Nephron (organoid): Measurements from ENCODE around the gene NEURL4.

ENCODE experiments used
- H3K27ac Mint-ChIP-seq, 3 experiments: 2 replicates each; pipeline ENCODE4 v1.8.0; 2020; ENCODE audit warnings: mixed read lengths in 3 of 3, mild to moderate bottlenecking in 2 of 3, moderate library complexity in 1 of 3
- H3K27me3 Mint-ChIP-seq: 2 replicates; pipeline ENCODE4 v1.8.0; 2021; ENCODE audit warnings: low read depth, mild to moderate bottlenecking, moderate library complexity, mixed read lengths
- H3K36me3 Mint-ChIP-seq: 2 replicates; pipeline ENCODE4 v1.8.0; 2020; ENCODE audit warnings: low read depth, mixed read lengths
- H3K4me1 Mint-ChIP-seq: 2 replicates; pipeline ENCODE4 v1.8.0; 2020; ENCODE audit warnings: mixed read lengths
- H3K4me3 Mint-ChIP-seq, 3 experiments: 2 replicates each; pipeline ENCODE4 v1.8.0; 2020; ENCODE audit warnings: mild to moderate bottlenecking in 3 of 3, mixed read lengths in 3 of 3, moderate library complexity in 2 of 3
- H3K9me3 Mint-ChIP-seq: 2 replicates; pipeline ENCODE4 v1.8.0; 2020; ENCODE audit warnings: mixed read lengths
- TF ChIP-seq, protein P1 (sequence below), 3 experiments: fragments of 200-600 bp; sonication (generic); IDR thresholded peaks; one replicate each; pipeline ENCODE4 v1.5.0; 2021; ENCODE audit warnings: antibody characterized with exemption in 3 of 3; ENCODE audit not compliant: unreplicated experiment in 3 of 3

The NEURL4 gene

DNA sequence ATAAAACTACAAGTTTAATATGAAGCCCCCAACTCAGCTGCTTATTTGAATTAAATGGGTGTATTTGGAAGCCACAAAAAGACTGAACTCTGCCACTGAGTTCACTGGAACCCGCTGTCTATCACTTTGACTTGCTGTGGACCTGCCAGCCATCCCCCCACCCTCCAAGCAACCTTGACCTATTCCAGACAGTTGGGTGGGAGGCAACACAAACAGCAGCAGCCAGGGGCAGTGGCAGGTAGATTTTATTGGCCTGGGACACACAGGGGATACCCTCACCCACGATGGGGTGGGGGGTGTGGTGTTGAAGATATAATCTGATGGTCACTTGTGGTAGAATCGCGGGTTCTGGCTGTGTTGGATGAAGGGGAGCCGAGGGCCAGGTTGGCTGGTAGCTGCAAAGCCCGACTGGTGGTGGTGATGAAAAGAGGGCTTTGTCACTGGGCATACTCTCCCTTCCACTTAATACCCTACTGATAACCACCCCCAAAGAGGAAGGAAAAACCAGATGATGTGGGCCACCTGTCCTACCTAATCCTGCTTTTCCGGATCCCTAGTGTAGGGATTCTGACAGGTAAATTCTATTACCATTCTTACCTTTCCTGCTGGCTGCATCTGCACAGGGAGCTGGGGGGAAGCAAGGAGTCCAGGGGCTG, 16.6 kb downstream of the NEURL4 start:
- Mint-ChIP-seq H3K27me3 (no peaks in the 10 kb centered on the region), H3K36me3 (peaks cover 65% of the 10 kb centered on the region)
- TF ChIP-seq, protein P1, sequence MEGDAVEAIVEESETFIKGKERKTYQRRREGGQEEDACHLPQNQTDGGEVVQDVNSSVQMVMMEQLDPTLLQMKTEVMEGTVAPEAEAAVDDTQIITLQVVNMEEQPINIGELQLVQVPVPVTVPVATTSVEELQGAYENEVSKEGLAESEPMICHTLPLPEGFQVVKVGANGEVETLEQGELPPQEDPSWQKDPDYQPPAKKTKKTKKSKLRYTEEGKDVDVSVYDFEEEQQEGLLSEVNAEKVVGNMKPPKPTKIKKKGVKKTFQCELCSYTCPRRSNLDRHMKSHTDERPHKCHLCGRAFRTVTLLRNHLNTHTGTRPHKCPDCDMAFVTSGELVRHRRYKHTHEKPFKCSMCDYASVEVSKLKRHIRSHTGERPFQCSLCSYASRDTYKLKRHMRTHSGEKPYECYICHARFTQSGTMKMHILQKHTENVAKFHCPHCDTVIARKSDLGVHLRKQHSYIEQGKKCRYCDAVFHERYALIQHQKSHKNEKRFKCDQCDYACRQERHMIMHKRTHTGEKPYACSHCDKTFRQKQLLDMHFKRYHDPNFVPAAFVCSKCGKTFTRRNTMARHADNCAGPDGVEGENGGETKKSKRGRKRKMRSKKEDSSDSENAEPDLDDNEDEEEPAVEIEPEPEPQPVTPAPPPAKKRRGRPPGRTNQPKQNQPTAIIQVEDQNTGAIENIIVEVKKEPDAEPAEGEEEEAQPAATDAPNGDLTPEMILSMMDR (IDR thresholded peaks at IDR 0.05; ENCODE audit: unreplicated experiment in 3 of 3), result no peak

DNA sequence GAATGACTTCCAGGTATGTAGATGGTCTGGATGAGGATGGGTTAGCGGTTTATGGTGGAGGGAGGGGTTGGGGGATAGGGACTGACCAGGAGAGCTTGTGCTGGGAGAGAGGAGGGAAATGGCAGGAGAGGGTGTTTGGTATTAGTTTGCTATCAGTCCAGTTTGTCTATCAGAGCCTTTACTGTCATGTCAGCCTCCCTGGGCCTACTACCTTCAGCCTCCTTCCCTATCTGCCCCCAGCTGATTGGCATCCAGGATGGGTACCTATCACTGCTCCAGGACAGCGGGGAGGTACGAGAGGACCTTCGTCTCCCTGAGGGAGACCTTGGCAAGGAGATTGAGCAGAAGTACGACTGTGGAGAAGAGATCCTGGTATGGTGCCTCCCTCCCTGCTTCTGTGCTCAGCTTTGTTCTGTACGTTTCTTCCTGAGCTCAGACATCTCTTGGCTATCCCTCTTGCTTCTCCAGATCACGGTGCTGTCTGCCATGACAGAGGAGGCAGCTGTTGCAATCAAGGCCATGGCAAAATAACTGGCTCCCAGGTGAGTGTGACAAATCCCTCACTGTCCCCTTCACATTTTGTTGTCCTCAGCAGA, 17.9 kb downstream of the NEURL4 start:
- peak overlapping the region; percentile 94 to 99 (median 97) for H3K4me3 Mint-ChIP-seq
- H3K27me3 Mint-ChIP-seq, result no peaks in the 10 kb centered on the region
- peak overlapping the region in 2 of 3 experiments; percentile 98 to 99 for H3K27ac Mint-ChIP-seq
- TF ChIP-seq, protein P1 (IDR thresholded peaks at IDR 0.05; ENCODE audit: unreplicated experiment in 3 of 3), result no peak
- peaks cover 51% of the 10 kb centered on the region for H3K4me1 Mint-ChIP-seq
- peaks cover 57% of the 10 kb centered on the region for H3K36me3 Mint-ChIP-seq
- H3K9me3 Mint-ChIP-seq, result no peaks in the 10 kb centered on the region

More for the DNA sequence above, 16.6 kb downstream of the NEURL4 start:
- Mint-ChIP-seq H3K4me1 (peaks cover 55% of the 10 kb centered on the region), H3K27ac (peak overlapping the region in 2 of 3 experiments; percentile 37 to 59), H3K9me3 (no peaks in the 10 kb centered on the region), H3K4me3 (peak overlapping the region; percentile 83 to 85 (median 84))

DNA sequence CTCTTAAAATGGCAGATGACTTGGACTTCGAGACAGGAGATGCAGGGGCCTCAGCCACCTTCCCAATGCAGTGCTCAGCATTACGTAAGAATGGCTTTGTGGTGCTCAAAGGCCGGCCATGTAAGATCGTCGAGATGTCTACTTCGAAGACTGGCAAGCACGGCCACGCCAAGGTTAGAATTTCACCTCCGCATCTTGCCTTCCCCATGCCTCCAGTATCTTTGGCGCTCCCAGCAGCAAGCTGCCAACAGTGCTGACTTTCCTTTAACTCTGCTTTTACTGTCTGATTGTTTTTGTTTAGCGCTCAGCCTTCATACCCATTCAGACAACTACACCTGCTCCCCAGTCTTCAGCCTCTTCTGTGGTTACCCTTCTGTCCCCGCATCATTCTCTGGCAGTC, 19.5 kb downstream of the NEURL4 start:
- H3K27me3 Mint-ChIP-seq, result no peaks in the 10 kb centered on the region
- TF ChIP-seq, protein P1 (IDR thresholded peaks at IDR 0.05; ENCODE audit: unreplicated experiment in 3 of 3), result no peak
- H3K4me1 Mint-ChIP-seq, result peaks cover 49% of the 10 kb centered on the region
- H3K9me3 Mint-ChIP-seq, result no peaks in the 10 kb centered on the region
- H3K36me3 Mint-ChIP-seq, result peaks cover 57% of the 10 kb centered on the region
- H3K4me3 Mint-ChIP-seq, result peak overlapping the region; percentile 94 to 99 (median 97)
- H3K27ac Mint-ChIP-seq, result peak overlapping the region; percentile 92 to 99 (median 98)

DNA sequence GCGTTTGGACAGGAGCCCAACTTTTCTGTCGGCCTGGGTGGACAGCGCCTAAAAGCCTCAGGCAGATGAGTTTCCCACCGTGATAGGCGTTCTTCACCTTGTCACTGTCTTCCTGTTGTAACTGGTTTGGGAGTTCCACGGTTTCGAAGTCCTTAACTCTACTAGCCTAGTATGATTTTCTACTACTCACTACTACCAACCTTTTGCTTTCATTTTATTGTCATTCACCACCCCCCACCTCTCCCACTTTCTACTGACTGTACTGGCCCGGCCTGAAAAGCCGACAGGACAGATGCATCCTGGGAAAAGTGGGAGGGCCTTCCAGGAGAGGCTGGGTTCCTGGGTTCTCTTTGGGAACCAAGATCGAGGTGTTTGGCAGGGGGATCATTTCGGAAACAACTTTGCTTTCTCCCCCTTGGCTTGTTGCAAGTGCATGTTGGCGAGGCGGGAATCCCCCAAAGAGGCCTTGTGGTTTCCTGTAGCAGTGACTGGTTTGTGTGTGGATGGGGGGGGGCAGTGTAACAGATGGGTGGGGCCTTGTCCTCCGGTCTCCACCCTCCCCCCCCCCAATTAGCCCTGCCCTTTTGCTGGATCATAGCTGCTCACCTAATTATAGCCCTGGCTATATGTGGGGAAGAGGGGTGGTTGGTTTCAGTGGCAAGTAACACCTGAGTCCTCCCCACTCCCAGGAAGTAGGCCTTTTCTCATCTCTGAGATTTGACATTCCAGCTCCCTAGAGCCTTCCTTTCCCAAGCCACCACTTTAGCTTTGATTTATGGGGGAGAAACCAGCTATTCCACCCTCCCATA, 20.3 kb downstream of the NEURL4 start:
- peaks cover 41% of the 10 kb centered on the region for H3K4me1 Mint-ChIP-seq
- H3K27ac Mint-ChIP-seq, result peak overlapping the region; percentile 92 to 99 (median 98)
- no peaks in the 10 kb centered on the region for H3K27me3 Mint-ChIP-seq
- TF ChIP-seq, protein P1 (IDR thresholded peaks at IDR 0.05; ENCODE audit: unreplicated experiment in 3 of 3), result no peak
- peaks cover 49% of the 10 kb centered on the region for H3K36me3 Mint-ChIP-seq
- no peaks in the 10 kb centered on the region for H3K9me3 Mint-ChIP-seq
- peak overlapping the region; percentile 94 to 99 (median 97) for H3K4me3 Mint-ChIP-seq

DNA sequence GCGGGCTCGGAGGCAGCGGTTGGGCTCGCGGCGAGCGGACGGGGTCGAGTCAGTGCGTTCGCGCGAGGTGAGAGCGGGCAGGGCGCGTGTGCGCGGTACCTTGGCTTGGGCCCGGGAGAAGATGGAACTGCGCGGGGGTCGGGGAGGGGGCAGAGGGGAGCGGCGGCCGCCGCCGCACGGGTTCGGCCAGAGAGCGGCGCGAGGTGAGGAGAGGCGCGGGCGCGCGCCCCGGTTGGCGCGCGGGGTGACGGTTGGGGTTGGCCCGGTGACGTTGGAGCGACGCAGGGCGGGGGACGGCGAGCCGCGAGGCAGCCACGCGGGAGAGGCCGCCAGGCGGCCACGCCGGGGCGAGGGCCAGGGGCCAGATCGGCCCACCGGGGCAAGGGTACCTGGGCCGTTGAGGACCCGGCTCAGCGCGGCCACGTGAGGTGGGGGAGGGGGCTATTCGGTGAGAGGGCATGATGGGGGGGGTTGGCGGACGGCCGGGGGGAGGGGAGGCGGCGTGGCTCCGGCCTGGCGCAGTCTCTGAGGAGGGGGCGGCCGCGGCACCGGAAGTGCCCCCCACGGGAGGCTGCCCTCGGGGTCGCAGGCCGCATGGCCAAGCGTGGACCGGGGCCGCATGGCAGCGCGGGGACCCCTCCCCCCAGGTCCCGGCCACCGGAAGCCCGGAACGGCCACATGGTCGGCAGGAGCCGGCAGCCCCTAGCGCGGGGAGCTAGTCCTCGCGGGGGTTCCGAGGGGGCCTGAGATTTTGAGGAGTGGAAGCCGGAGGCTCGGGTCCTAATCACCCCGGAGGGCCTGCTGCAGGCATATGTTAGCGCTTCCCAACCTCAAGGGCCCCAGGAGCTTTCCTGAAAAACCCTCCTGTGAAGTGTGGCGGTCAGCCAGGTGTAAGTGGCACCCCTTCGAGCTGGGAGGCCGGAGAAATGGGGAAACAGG, 21.2 kb downstream of the NEURL4 start:
- Mint-ChIP-seq H3K4me3 (peak overlapping the region; percentile 94 to 99 (median 97)), H3K27ac (peak overlapping the region; percentile 95 to 99 (median 98)), H3K27me3 (no peaks in the 10 kb centered on the region), H3K36me3 (peaks cover 42% of the 10 kb centered on the region), H3K9me3 (no peaks in the 10 kb centered on the region), H3K4me1 (peaks cover 35% of the 10 kb centered on the region)
- TF ChIP-seq, protein P1 (IDR thresholded peaks at IDR 0.05; ENCODE audit: unreplicated experiment in 3 of 3), result no peak
